ENCODE results near the gene CHCHD6.

DNA sequence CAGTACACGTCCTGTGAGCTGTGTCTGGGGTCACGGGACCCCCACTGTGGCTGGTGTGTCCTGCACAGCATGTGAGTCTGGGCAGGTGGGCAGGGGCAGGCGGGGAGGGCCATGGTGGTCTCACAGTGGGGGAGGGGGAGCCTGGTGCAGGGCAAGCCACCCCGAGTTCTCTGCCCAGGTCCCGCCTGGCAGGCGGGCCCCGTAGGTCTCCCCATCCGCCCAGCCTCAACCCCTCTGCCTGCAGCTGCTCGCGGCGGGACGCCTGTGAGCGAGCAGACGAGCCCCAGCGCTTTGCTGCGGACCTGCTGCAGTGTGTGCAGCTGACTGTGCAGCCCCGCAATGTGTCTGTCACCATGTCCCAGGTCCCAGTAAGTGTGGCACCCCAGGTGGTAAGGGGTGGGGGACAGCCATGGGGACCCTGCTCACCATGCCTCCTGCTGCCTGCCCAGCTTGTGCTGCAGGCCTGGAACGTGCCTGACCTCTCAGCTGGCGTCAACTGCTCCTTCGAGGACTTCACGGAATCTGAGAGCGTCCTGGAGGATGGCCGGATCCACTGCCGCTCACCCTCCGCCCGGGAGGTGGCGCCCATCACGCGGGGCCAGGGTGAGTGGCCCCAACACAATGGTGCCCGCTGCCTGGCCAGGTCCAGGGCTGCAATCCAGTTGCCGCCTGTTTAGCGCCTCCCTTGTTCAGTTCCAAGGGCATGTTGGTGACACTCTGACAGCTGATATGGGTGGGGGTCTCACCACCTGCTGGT lies 300.8 kb downstream of the CHCHD6 start:
- TF ChIP-seq EZH2 (IDR thresholded peaks at IDR 0.05; ENCODE audit: low read length, unreplicated experiment) = no peak
- TF ChIP-seq, protein P1, sequence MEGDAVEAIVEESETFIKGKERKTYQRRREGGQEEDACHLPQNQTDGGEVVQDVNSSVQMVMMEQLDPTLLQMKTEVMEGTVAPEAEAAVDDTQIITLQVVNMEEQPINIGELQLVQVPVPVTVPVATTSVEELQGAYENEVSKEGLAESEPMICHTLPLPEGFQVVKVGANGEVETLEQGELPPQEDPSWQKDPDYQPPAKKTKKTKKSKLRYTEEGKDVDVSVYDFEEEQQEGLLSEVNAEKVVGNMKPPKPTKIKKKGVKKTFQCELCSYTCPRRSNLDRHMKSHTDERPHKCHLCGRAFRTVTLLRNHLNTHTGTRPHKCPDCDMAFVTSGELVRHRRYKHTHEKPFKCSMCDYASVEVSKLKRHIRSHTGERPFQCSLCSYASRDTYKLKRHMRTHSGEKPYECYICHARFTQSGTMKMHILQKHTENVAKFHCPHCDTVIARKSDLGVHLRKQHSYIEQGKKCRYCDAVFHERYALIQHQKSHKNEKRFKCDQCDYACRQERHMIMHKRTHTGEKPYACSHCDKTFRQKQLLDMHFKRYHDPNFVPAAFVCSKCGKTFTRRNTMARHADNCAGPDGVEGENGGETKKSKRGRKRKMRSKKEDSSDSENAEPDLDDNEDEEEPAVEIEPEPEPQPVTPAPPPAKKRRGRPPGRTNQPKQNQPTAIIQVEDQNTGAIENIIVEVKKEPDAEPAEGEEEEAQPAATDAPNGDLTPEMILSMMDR (conservative IDR thresholded peaks at IDR 0.05; ENCODE audit: low read depth, low read length) = no peak

Measured in PC-3 (cell line).